ENCODE results near the gene TMPRSS5. TPM values are rescaled to one million over a fixed set of nuclear protein-coding genes. Genes with fewer than 3 reads are reported as not detected.

The TMPRSS5 gene
- polyA plus RNA-seq, 1 experiment, result 0.04 TPM

GRCh38 chr11:113649311-113649710 lies 56.8 kb downstream of the TMPRSS5 start:
- DNase-seq (ENCODE audit: low read depth, low spot score), result no peak
- Histone ChIP-seq H3K27ac (ENCODE audit: low read depth, low read length) (no peak overlapping the region), H3K4me3 (ENCODE audit: low read depth, low read length) (no peak overlapping the region), H3K9me3 (ENCODE audit: control insufficient read depth, insufficient read depth, low read length) (peaks cover 9% of the 10 kb centered on the region; the same call in 1 of the 2 replicates), H3K27me3 (ENCODE audit: control insufficient read depth, insufficient read depth, low read length) (no peaks in the 10 kb centered on the region)
- no peak for TF ChIP-seq CTCF (IDR thresholded peaks at IDR 0.05; ENCODE audit: low read depth, low read length)
- ChIA-PET CTCF (no interaction called here), POLR2A (no interaction called here)

- H3K27me3 ChIP-seq (ENCODE audit: control insufficient read depth, insufficient read depth, low read length), result no peaks in the 10 kb centered on the region
- no peak for TF ChIP-seq CTCF (IDR thresholded peaks at IDR 0.05; ENCODE audit: low read depth, low read length)
- H3K4me3 ChIP-seq (ENCODE audit: low read depth, low read length), result no peak overlapping the region
- no peak for DNase-seq (ENCODE audit: low read depth, low spot score)
- POLR2A ChIA-PET, result no interaction called here
- H3K9me3 ChIP-seq (ENCODE audit: control insufficient read depth, insufficient read depth, low read length), result peaks cover 9% of the 10 kb centered on the region; the same call in 1 of the 2 replicates
- CTCF ChIA-PET, result no interaction called here
- no peak overlapping the region for H3K27ac ChIP-seq (ENCODE audit: low read depth, low read length)
These were observed 58.3 kb downstream of the TMPRSS5 start for GRCh38 chr11:113647856-113648255.

GRCh38 chr11:113647108-113647507 lies 59.0 kb downstream of the TMPRSS5 start:
- CTCF ChIA-PET, result no interaction called here
- Histone ChIP-seq H3K27me3 (ENCODE audit: control insufficient read depth, insufficient read depth, low read length) (no peaks in the 10 kb centered on the region), H3K27ac (ENCODE audit: low read depth, low read length) (no peak overlapping the region), H3K9me3 (ENCODE audit: control insufficient read depth, insufficient read depth, low read length) (peaks cover 9% of the 10 kb centered on the region; the same call in 1 of the 2 replicates), H3K4me3 (ENCODE audit: low read depth, low read length) (no peak overlapping the region)
- DNase-seq (ENCODE audit: low read depth, low spot score), result no peak
- POLR2A ChIA-PET, result no interaction called here
- TF ChIP-seq CTCF (IDR thresholded peaks at IDR 0.05; ENCODE audit: low read depth, low read length), result no peak

GRCh38 chr11:113645593-113646349 lies 60.3 kb downstream of the TMPRSS5 start:
- ChIA-PET POLR2A (no interaction called here), CTCF (no interaction called here)
- no peak overlapping the region for H3K4me3 ChIP-seq (ENCODE audit: low read depth, low read length)
- DNase-seq (ENCODE audit: low read depth, low spot score), result no peak
- H3K27me3 ChIP-seq (ENCODE audit: control insufficient read depth, insufficient read depth, low read length), result no peaks in the 10 kb centered on the region
- H3K9me3 ChIP-seq (ENCODE audit: control insufficient read depth, insufficient read depth, low read length), result peaks cover 9% of the 10 kb centered on the region; the same call in 1 of the 2 replicates
- no peak for TF ChIP-seq CTCF (IDR thresholded peaks at IDR 0.05; ENCODE audit: low read depth, low read length)
- no peak overlapping the region for H3K27ac ChIP-seq (ENCODE audit: low read depth, low read length)

GRCh38 chr11:113644605-113645004 lies 61.5 kb downstream of the TMPRSS5 start:
- Histone ChIP-seq H3K27me3 (ENCODE audit: control insufficient read depth, insufficient read depth, low read length) (no peaks in the 10 kb centered on the region), H3K9me3 (ENCODE audit: control insufficient read depth, insufficient read depth, low read length) (peaks cover 8% of the 10 kb centered on the region; the same call in 1 of the 2 replicates), H3K4me3 (ENCODE audit: low read depth, low read length) (no peak overlapping the region), H3K27ac (ENCODE audit: low read depth, low read length) (no peak overlapping the region)
- DNase-seq (ENCODE audit: low read depth, low spot score), result no peak
- no peak for TF ChIP-seq CTCF (IDR thresholded peaks at IDR 0.05; ENCODE audit: low read depth, low read length)
- ChIA-PET POLR2A (no interaction called here), CTCF (no interaction called here)
